HG03354 (cell line): Measurements from ENCODE around the gene RERE.

ENCODE experiments used
- ATAC-seq: cut with Tn5 transposase; IDR thresholded peaks from one replicate; pipeline ENCODE4 v1.9.1; 2021; ENCODE audit warnings: mild to moderate bottlenecking; ENCODE audit not compliant: unreplicated experiment, poor library complexity, severe bottlenecking

The RERE gene

DNA sequence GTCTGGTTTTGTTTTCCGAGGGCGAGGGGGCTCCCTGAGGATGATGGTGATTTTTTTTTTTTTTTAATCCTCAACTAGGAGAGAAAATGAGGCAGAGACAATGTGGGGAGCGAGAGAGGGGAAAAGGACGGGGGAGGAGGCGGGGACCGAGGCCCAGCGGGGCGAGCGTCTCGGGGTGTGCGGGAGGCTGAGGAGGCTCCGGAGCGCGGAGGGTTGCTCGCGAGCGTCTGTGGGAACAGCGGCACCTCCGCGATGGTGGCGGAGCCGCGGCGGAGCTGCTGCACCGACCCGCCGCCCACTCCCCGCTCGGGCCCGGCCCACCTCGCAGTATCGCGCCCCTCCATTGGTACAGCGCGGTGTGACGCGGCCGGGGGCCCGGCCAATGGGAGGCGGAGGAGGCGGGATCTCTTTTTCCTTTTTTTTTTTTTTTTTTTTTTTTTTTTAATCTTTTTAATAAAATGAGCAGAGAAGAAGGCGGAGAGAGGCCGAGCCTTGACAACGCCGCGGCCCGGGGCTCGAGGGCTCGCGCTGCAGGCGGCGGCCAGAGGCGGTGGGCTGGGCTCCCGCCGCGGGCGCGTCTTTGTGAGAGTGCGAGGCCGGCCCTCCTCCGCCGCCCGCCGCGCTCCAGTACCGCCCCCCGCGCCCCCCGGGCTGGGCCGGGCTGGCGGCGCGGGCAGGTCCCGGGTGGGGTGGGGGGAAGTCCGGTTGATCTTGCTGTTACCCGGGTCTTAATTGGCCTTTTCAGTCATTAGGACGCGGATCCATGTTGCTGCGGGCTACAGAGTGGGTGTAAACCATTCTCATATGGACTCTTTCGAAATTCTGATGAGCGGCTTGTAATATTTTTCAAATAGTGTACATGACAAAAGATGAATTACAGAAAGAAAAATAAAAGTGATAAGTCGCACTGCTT, at the start of gene RERE:
RERE (minus strand) TSS at position 229 of the 913 bp plus-strand sequence.
- peak; percentile 92 for ATAC-seq

DNA sequence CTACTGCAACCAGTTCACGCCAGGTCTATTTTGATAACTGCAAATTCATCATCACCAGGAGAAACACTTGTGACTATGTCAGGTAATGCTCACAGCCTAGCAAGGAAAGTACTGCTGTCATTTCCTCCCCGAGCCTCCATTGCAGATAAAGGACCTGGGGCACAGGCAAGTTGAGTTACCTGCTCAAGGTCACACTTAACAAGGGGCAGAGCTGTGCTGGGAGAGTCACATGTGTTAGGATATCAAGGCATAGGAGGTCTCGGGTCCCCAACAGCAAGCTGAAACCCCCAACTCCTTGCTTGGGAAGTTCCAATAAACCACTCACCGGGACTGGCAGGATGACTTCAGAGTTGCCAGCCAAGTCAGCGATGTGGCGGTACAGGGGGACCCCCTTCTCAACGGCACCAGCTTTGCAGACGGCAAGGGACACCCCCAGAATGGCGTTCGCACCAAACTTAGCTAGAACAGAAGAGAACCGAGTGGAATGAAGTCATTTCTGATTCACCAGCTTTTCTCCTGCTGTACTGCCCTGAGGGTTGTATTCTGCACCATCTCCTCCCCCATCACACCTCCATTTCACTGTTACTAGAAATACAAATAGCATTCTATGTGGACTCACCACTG, 49.5 kb upstream of the RERE start:
- ATAC-seq: no peak

DNA sequence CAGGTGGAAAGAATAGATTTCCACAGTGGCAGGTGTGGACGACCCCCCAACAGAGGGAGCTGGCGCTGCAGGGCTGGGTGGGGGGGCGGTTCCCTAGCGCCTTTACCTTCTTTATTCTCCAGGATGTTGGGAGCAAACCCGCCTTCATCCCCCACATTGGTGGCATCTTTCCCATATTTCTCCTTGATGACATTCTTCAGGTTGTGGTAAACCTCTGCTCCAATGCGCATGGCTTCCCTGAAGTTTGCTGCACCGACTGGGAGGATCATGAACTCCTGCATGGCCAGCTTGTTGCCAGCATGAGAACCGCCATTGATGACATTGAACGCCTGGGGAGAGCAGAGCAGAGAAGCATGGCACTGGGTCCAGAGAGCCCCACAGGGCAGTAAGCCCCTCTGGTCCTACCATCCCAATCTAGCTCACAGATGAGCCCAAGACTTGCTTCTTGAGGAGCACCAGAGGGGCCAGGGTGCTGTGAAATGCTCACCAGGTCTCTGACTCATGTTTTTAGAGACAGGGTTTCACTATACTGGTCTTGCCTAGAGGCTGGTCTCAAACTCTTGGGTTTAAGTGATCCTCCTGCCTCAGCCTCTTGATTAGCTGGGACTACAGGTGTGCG, 48.8 kb upstream of the RERE start:
- ATAC-seq: no peak

DNA sequence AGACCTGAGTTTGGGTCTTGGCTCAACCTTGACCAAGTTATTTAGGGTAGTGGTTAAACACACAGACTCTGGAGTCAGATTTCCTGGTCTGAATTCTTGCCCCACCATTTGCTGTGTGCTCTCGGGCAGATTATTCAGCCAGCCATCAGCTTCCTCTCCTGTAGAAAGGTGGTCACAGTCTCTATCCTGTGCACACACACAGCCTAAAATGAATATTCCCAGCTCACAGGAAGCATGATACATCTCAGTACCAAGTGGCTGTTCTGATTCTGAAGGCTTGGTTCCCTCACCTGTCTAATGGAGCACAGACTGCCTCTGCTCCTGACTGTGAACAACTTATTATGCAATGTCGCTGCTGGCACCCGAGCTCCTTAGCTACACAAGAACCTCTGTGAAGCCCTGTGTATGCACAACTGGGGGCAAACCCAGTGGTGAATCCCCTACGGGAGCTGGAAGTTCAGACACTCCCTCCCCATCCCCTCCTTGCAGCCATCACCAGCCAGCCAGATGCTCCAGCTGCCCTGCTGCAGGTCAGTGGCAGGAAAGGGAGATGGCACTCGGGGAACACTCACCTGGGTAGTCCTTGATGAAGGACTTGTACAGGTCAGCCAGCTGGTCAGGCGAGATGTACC, 47.4 kb upstream of the RERE start:
- ATAC-seq: no peak

DNA sequence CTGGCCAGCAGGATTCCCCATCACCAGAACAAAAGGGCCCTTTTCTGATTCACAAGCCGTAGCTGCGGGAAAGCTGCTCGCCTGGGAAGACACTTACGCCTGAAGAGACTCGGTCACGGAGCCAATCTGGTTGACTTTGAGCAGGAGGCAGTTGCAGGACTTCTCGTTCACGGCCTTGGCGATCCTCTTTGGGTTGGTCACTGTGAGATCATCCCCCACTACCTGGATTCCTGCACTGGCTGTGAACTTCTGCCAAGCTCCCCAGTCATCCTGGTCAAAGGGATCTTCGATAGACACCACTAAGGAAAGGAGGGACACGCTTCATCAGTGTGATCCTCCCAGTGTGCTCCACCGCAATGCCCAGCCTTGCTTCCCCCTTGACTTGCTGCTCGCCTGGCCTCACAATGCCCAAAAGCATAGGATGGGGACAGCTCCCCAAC, 46.4 kb upstream of the RERE start:
- no peak for ATAC-seq

DNA sequence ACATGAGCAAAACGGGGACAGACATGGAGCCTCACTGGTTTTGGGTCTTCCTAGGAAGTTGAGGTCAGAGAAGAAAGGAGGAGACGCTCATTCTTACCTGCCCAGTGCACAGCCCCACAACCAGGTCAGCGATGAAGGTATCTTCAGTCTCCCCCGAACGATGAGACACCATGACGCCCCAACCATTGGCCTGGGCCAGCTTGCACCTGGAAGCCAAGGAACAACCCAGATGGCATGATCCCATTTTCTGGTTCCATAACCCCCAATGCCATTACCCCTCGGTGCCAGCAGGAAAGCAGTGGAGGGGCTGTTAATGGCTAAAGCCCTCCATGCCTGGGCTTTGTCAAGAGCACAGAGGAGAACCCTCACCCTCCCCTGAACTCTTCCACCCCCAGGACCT, 45.7 kb upstream of the RERE start:
- no peak for ATAC-seq

DNA sequence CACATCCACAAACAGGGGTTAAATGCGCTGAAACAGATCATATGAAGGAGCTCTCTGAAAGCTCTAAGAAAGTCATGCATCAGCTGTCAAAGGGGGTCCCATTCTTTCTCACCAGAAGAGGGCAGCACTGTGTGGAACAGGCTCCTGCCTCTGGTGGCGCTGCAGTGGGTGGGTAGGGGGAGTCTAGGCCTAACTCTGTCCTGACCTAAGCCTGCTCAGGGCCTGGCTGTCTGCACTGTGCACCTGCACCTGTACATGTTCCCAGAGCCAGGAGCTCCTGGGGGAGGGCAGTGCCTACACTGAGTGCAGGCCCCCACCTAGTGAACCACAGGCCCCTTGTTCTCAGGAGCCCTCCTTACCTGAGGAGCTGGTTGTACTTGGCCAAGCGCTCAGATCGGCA, 45.1 kb upstream of the RERE start:
- no peak for ATAC-seq

DNA sequence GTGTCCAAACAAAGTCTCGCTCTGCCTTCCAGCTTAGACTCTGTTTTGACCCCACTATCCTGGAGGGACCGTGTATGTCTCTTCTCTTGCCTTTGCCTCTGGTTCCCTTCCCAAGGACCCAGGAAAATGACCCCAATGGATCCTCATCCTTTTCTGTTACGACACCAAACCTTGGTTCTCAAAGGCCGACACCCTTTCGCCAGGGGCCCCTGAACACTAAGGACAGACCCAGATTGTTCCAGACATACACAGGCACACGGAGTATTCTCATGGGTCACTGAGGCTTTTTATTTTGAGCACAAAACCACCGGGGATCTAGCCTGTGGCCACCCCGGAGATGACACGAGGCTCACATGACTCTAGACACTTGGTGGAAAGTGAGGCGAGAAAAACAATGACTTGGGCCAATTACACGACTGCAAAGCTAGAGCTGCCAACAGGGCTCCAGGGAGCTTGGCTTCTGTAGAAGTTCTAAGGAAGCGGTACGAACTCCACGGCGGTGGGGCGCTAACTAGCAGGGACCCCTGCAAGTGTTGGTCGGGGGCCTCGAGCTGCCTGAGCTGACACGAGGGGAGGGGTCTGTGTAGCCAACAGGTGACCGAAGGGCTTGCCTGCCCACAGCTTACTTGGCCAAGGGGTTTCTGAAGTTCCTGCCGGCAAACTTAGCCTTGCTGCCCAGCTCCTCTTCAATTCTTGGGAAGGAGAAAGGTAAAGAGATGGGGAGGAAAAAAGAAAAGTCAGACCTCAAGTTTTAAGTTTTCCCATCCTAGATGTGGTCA, 43.5 kb upstream of the RERE start:
- no peak for ATAC-seq

DNA sequence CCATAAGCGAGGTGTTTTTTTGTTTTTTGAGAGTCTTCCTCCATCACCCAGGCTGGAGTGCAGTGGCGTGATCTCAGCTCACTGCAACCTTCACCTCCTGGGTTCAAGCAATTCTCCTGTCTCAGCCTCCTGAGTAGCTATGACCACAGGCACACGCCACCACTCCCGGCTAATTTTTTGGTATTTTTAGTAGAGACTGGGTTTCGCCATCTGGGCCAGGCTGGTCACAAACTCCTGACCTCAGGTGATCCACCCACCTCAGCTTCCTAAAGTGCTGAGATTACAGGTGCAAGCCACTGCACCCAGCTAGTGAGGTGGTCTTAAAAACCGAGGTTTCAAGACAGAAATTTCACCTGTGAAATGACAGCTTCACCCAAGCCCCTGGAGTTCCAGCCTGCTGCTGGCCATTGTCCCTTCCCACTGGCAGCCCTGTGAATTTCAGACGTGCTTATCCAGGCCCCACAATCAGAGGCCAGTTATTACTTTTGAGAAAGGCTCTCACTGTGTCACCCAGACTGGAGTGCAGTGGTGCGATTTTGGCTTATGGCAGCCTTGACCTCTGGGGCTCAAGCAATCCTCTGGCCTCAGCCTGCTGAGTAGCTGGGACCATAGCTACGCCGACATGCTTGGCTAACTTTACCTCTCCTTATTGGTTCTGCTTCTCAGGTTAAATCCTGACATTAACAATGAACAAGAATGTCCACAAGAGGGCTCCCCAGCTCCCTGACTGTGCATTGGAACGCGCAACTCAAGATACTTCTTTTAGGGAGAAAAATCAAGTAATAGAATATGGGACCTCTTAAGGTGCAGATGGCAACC, 41.7 kb upstream of the RERE start:
- no peak for ATAC-seq

DNA sequence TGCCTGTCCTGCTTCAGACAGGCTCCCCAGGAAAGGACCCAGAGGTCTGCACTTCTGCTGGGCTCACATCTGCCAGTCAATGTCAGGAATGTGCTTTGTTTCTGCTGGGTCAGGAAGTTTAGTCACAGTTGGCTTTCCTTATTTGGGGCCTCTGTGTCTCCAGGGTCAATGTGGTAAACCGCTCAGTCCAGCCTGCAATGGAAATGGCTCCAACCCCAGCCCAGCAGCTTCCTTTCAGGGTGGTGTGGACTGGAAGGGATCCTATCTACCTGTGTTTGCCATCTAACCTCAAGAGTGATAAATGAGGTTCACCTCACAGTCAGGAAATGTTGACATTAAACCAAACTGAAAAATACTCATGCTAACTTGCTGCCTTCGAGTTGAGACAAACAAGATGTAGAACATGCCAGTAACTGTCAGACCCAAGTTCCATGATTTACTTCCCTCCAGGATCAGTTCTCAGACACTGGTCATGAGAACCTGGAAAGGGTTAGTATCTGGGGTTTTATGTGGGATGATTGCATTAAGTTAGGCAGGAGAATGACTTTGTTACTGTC, 40.8 kb upstream of the RERE start:
- ATAC-seq: no peak

DNA sequence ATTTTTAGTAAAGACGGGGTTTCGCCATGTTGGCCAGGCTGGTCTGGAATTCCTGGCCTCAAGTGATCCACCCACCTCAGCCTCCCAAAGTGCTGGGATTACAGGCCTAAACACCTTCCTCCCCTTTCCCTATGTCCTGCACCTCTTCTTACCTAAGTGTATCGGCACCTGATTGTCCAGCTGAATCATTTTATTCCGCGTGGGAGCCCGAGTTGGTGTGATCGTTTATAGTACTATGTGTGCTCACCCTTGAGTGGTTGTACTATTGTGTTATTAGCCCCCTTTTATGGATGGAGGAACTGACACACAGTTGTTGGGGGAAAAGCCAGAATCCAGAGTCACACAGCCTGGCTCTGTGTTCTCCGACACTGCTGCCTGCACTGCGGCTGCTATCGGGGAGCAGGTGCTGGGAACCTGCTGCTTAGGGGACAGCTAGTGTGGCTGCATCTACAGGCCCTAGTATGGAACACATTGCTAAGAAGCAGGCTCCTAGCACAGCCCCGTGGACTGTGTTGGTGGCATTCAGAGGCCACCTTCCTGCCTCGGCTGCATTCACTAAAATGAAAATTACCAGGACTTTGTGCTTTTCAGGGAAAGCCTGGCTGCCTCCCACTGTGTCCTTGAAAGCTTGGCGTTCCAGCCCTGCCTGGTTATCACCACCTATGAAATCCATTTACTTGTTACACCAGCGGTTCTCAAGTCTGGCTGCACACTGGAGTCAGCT, 39.4 kb upstream of the RERE start:
- no peak for ATAC-seq

DNA sequence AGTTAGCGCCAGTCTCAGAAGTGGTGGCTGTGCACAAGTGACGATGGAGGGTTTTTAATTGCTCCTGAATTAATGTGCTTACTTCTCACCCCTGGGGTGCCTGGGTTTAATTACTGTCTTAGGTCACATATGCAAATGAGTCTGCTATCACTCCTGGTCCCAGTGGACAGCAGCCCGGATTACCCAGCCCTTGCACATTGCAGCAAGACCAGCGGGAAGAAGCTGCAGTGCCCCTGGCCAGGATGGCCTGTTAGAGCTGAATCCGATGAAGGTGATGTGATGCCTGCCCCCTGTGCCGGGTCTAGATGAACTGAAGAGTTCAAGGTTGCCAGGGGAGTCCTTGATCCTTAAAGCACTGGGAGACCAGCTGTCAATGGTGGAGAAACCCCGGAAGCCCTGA, 36.8 kb upstream of the RERE start:
- no peak for ATAC-seq

DNA sequence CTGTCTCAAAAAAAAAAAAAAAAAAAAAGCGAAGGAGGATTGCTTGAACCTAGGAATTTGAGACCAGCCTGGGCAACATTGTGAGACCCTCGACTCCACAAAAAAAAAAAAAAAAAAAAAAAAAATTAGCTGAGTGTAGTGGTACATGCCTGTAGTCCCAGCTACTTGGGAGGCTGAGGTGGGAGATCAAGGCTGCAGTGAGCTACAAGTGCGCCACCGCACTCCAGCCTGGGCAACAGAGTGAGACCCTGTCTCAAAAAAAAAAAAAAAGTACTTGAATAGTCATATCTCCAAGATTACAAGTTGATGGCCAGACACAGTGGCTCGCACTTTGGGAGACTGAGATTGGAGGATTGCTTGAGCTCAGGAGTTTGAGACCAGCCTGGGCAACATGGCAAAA, 33.6 kb upstream of the RERE start:
- no peak for ATAC-seq

DNA sequence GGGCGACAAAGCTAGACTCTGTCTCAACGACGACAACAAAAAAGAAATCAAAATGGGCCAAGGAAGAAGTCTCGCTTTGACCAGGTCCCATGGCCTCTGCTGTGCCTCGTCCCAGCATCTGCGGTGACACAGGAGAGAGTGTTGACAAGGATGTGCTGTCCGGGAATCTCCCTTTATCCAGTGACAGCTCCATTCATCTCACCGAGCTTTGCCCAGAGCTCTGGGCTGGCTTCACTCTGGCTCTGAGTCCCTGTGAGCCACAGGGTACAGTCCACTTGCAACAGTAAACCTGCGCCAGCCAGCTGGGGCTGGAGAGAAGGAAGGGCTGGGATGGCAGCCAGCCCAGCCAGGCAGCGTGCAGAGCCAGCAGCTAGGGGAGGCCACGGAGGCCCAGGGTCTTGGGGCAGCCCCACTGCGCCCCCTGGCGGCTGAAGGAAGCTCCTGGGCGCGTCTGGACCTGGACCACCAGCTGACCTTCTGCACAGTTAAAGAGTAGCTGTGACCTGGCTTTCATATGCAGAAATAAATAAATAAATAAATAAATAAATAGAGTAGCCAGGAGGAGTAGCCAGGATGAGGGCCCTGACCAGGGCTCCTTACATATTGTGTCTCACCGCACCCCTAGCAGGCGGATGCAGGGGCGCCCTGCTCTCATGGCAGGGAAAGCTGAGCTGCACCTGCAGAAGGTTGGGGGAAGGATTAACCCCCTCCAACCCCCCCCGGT, 31.4 kb upstream of the RERE start:
- peak; percentile 64 for ATAC-seq

DNA sequence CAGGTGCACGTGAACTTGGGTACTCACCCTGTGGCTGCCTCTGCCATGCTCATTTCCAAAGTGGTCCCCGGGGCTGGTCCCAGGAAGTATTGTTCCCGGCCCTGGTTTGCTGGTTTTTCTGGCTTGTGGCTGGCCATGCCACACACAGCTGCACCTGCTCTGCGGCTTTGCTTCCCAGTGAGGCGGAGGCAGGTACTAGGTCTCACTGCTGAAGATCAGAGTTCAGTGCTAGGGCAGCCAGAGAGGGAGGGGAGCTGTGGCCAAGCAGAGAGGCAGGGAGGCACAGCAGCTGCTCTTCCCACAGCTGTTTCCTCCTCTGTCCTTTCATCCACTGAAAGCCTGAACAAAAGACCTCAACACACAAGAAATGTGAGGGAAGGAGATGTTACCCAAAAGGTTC, 30.6 kb upstream of the RERE start:
- no peak for ATAC-seq

DNA sequence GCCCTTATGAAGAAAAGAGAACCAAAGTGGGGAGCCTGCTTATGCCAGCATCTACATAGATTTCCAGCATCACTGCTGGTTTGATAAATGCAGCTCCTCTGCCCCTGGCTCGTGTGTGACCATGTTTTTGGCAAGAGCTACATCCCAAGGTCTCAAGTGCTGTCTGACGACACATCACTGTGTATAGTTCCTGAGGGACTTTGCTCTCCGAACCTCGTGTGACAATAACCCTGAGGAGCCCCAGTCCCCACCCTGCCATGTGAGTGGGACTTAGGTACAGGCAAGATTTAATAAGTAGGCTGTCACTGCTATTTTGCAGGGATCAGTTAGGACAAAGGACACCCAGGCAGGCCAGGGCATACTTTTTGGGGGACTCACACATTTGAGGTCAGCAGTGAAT, 28.8 kb upstream of the RERE start:
- no peak for ATAC-seq
